ENCODE data around the gene TMEM14B. TPM values are rescaled to one million over a fixed set of nuclear protein-coding genes. Genes with fewer than 3 reads are reported as not detected.
A peak's percentile ranks its signal among the peaks of the same experiment; 100 is the strongest.

Gene TMEM14B
- total and polyA plus RNA-seq, 9 of the 15 experiments (the other 6 are each of a cell fraction or from before 2014, with no cell fraction given) = 174 to 862 (median 263) TPM

DNA sequence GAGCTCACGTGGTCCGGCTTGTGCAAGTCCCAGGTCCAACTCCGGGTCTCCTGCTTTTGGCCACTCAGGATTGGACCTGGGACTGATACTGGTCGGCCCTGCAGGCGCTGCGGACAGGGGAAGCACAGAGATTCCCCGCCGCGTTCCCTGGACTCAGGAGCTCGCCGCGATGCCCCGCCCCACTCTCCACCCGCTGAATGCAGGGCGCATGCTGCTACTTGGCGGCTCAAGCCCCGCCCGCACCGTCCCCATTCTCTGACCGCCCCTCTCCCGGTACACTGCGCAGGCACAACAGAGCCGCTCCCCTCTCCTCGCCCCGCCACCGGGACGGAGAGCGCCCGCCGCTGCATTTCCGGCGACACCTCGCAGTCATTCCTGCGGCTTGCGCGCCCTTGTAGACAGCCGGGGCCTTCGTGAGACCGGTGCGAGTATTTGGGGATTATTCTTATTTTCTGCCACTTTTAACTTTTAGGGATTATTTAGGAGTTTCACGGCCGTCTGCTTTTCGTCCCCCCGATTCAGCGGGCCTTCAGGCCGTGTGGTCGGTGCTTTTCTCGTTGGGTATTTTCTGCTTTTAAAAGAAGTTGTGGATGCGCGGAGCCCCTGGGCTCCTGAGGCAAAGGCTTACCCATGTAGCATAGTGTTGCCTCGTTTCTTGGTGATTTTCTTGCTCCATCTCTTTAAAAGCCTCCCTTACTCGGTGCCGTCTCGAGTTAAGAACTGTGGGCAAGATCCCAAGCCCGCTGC lies 24.6 kb upstream of the TMEM14B start, which contains the start of gene TMEM14C (continued):
- peak; percentile 86 for TF ChIP-seq CTBP1 (IDR thresholded peaks at IDR 0.05; ENCODE audit: borderline replicate concordance)
- 0 out of 2 replicates have a peak, but pooled peaks have one; percentile 61 for TF ChIP-seq ZNF766 (CRISPR knock-in tag; conservative IDR thresholded peaks at IDR 0.05)
- TF ChIP-seq, protein P1, sequence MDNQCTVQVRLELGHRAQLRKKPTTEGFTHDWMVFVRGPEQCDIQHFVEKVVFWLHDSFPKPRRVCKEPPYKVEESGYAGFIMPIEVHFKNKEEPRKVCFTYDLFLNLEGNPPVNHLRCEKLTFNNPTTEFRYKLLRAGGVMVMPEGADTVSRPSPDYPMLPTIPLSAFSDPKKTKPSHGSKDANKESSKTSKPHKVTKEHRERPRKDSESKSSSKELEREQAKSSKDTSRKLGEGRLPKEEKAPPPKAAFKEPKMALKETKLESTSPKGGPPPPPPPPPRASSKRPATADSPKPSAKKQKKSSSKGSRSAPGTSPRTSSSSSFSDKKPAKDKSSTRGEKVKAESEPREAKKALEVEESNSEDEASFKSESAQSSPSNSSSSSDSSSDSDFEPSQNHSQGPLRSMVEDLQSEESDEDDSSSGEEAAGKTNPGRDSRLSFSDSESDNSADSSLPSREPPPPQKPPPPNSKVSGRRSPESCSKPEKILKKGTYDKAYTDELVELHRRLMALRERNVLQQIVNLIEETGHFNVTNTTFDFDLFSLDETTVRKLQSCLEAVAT (IDR thresholded peaks at IDR 0.05) = peak; percentile 76 to 84; a peak in 3 of 4 replicates
- peak; percentile 90 for TF ChIP-seq GABPB1 (CRISPR knock-in tag; IDR thresholded peaks at IDR 0.05)
- peak; percentile 95 to 96 for TF ChIP-seq NRF1 (conservative IDR thresholded peaks at IDR 0.05 in 1 of 2, IDR thresholded peaks at IDR 0.05 in 1 of 2)
- TF ChIP-seq ZNF174 (CRISPR knock-in tag; IDR thresholded peaks at IDR 0.05) = no peak
- TF ChIP-seq NFRKB (IDR thresholded peaks at IDR 0.05; ENCODE audit: low read depth) = peak; percentile 37
- TF ChIP-seq XRCC3 (IDR thresholded peaks at IDR 0.05) = no peak
- TF ChIP-seq SPI1 (IDR thresholded peaks at IDR 0.05; ENCODE audit: borderline replicate concordance, low read depth, low read length) = peak; percentile 16; the same call in 1 of the 2 replicates
- TF ChIP-seq HNRNPL (IDR thresholded peaks at IDR 0.05; ENCODE audit: low read depth, low read length) = no peak
- TF ChIP-seq ATF1 (CRISPR knock-in tag; IDR thresholded peaks at IDR 0.05) = no peak
- peak; percentile 70 for TF ChIP-seq ATF1 (tag; IDR thresholded peaks at IDR 0.05)
- TF ChIP-seq ZNF41 (CRISPR knock-in tag; conservative IDR thresholded peaks at IDR 0.05) = no peak
- TF ChIP-seq SMARCE1 (IDR thresholded peaks at IDR 0.05) = peak; percentile 46; the same call in 1 of the 2 replicates
- no peak for TF ChIP-seq RBM14 (IDR thresholded peaks at IDR 0.05; ENCODE audit: borderline replicate concordance, insufficient read depth, low read depth, low read length)
- TF ChIP-seq, protein P2, sequence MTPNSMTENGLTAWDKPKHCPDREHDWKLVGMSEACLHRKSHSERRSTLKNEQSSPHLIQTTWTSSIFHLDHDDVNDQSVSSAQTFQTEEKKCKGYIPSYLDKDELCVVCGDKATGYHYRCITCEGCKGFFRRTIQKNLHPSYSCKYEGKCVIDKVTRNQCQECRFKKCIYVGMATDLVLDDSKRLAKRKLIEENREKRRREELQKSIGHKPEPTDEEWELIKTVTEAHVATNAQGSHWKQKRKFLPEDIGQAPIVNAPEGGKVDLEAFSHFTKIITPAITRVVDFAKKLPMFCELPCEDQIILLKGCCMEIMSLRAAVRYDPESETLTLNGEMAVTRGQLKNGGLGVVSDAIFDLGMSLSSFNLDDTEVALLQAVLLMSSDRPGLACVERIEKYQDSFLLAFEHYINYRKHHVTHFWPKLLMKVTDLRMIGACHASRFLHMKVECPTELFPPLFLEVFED (CRISPR knock-in tag; conservative IDR thresholded peaks at IDR 0.05) = no peak
- peak; percentile 69; the same call in 1 of the 2 replicates for TF ChIP-seq ZFX (CRISPR knock-in tag; IDR thresholded peaks at IDR 0.05)
- no peak for TF ChIP-seq RBM15 (IDR thresholded peaks at IDR 0.05; ENCODE audit: insufficient read depth, low read length)
- no peak for TF ChIP-seq SP2 (IDR thresholded peaks at IDR 0.05; ENCODE audit: extremely low read depth, low read depth, low read length, poor library complexity, severe bottlenecking)
- TF ChIP-seq NR1H2 (CRISPR knock-in tag; IDR thresholded peaks at IDR 0.05) = no peak
- no peak for TF ChIP-seq GATAD2B (IDR thresholded peaks at IDR 0.05; ENCODE audit: borderline replicate concordance)
- peak; percentile 27; the same call in 1 of the 2 replicates for TF ChIP-seq TCF3 (CRISPR knock-in tag; IDR thresholded peaks at IDR 0.05)
- TF ChIP-seq ZZZ3 (IDR thresholded peaks at IDR 0.05) = no peak
- TF ChIP-seq SMARCB1 (IDR thresholded peaks at IDR 0.05; ENCODE audit: insufficient read length, low read depth) = no peak
- 0 out of 4 replicates have a peak, but pooled peaks of 1 of the 2 experiments have one; percentile 17 for TF ChIP-seq TRIM24 (IDR thresholded peaks at IDR 0.05)
- no peak for TF ChIP-seq ZNF507 (tag; conservative IDR thresholded peaks at IDR 0.05)
- TF ChIP-seq, protein P3, sequence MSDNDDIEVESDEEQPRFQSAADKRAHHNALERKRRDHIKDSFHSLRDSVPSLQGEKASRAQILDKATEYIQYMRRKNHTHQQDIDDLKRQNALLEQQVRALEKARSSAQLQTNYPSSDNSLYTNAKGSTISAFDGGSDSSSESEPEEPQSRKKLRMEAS (CRISPR knock-in tag; IDR thresholded peaks at IDR 0.05) = peak; percentile 97
- peak; percentile 86 for TF ChIP-seq CEBPG (CRISPR knock-in tag; IDR thresholded peaks at IDR 0.05)
- TF ChIP-seq CEBPG (tag; conservative IDR thresholded peaks at IDR 0.05 in 1 of 2, IDR thresholded peaks at IDR 0.05 in 1 of 2) = no peak; a peak in 1 of 4 replicates
